ENCODE results near the gene CYP19A1.

GRCh38 chr15:51269496-51269895 is 68.9 kb downstream of the CYP19A1 start:
- no peak for TF ChIP-seq CTCF (IDR thresholded peaks at IDR 0.05; ENCODE audit: low read depth, low read length)
- no peak for TF ChIP-seq EZH2phosphoT487 (IDR thresholded peaks at IDR 0.05; ENCODE audit: low read depth)

Measured in OCI-LY3 (cell line).